A673 (cell line): ENCODE data around the gene ZNF841.
"Not testable (repeated sequence)": the region's sequence is repeated elsewhere in the genome, so short reads cannot be mapped to it uniquely, and the experiment has no call there.

ENCODE experiments used
- CTCF ChIP-seq: fragments of 300-800, 200-600 bp; sonication (generic); conservative IDR thresholded peaks from 2 replicates; pipeline ENCODE4 v1.5.1; 2017; ENCODE audit warnings: low read depth, mild to moderate bottlenecking, antibody characterized with exemption, low read length, moderate library complexity, mixed read lengths
- EZH2 ChIP-seq: fragments of 200-600 bp; sonication (generic); IDR thresholded peaks from 2 replicates; pipeline ENCODE4 v1.6.1; 2017; ENCODE audit warnings: borderline replicate concordance, low read depth, mild to moderate bottlenecking, mixed read lengths, antibody characterized with exemption, low read length; ENCODE audit not compliant: poor library complexity, severe bottlenecking

DNA sequence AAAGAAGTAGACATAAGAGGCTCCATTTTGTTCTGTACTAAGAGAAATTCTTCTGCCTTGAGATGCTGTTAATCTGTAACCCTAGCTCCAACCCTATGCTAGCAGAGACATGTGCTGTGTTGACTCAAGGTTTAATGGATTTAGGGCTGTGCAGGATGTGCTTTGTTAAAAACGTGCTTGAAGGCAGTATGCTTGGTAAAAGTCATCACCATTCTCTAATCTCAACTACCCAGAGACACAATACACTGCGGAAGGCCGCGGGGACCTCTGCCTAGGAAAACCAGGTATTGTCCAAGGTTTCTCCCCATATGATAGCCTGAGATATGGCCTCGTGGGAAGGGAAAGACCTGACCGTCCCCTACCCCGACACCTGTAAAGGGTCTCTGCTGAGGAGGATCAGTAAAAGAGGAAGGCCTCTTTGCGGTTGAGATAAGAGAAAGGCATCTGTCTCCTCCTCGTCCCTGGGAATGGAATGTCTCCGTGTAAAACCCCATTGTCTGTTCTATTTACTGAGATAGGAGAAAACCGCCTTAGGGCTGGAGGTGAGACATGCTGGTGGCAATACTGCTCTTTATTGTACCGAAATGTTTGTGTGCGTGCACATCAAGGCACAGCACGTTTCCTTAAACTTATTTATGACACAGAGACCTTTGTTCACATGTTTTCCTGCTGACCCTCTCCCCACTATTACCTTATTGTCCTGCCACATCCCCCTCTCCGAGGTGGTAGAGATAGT, 69.1 kb downstream of the ZNF841 start:
- TF ChIP-seq CTCF, EZH2: not testable (repeated sequence)
